ENCODE results near the gene NSL1.
A peak's percentile ranks its signal among the peaks of the same experiment; 100 is the strongest.

NSL1 gene

GRCh38 chr1:212691561-212692071 lies 100.0 kb downstream of the NSL1 start:
- no peak for TF ChIP-seq CTCF (IDR thresholded peaks at IDR 0.05; ENCODE audit: low read depth, low read length)
- H3K4me3 ChIP-seq (replicated peaks in 1 of 2; ENCODE audit: low read depth in 2 of 2, low read length in 2 of 2), result no peak overlapping the region
- no peak for DNase-seq (ENCODE audit: low read depth in 2 of 2)

GRCh38 chr1:212690816-212691403 lies 100.7 kb downstream of the NSL1 start:
- no peak overlapping the region for H3K4me3 ChIP-seq (replicated peaks in 1 of 2; ENCODE audit: low read depth in 2 of 2, low read length in 2 of 2)
- TF ChIP-seq CTCF (IDR thresholded peaks at IDR 0.05; ENCODE audit: low read depth, low read length), result no peak
- no peak for DNase-seq (ENCODE audit: low read depth in 2 of 2)

- TF ChIP-seq CTCF (IDR thresholded peaks at IDR 0.05; ENCODE audit: low read depth, low read length), result no peak
- no peak overlapping the region for H3K4me3 ChIP-seq (replicated peaks in 1 of 2; ENCODE audit: low read depth in 2 of 2, low read length in 2 of 2)
- DNase-seq (ENCODE audit: low read depth in 2 of 2), result no peak
Observed at GRCh38 chr1:212689758-212690529, 101.6 kb downstream of the NSL1 start.

GRCh38 chr1:212689196-212689725 lies 102.3 kb downstream of the NSL1 start:
- no peak overlapping the region for H3K4me3 ChIP-seq (replicated peaks in 1 of 2; ENCODE audit: low read depth in 2 of 2, low read length in 2 of 2)
- no peak for TF ChIP-seq CTCF (IDR thresholded peaks at IDR 0.05; ENCODE audit: low read depth, low read length)
- DNase-seq (ENCODE audit: low read depth in 2 of 2), result no peak

DNA sequence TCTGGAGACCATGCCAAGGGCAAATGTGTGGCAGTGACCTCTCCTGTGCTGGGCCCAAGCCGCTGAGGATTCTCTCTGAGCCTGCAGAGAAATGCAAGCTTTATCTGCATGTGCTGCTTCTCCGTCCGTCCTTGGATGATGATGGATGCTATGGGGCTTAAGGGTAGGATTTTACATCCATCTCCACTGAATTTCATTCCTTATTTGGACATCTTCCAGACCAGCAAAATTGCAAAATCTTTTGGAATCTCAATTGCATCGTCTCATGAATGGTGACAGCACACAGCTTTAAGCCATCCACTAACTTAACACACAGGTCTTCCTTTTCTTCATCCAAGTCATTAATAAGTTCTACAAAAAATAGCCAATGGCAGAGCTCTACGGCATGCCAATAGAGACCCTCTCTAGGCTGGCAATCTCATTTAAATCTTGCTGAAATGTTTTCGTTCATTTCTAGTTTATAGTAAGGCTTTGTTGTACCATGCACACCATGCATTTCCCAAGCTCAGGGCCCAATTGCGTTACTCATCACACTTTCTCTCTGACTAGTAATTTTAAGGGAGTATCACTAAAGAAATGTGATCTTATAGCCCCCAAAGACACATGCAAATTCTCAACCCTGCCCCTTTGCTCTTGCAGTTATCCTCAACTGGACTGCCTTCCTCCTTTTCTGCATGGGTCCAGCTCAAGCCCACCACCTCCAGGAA lies 103.1 kb downstream of the NSL1 start:
- TF ChIP-seq CTCF (IDR thresholded peaks at IDR 0.05; ENCODE audit: low read depth, low read length), result no peak
- DNase-seq (ENCODE audit: low read depth in 2 of 2), result peak; percentile 53 to 68
- H3K4me3 ChIP-seq (replicated peaks in 1 of 2; ENCODE audit: low read depth in 2 of 2, low read length in 2 of 2), result no peak overlapping the region

GRCh38 chr1:212687811-212688210 lies 103.8 kb downstream of the NSL1 start:
- H3K4me3 ChIP-seq (replicated peaks in 1 of 2; ENCODE audit: low read depth in 2 of 2, low read length in 2 of 2), result no peak overlapping the region
- no peak for TF ChIP-seq CTCF (IDR thresholded peaks at IDR 0.05; ENCODE audit: low read depth, low read length)
- no peak for DNase-seq (ENCODE audit: low read depth in 2 of 2)
